ENCODE measurements around the gene SCARB1.
"Not testable (repeated sequence)": the region's sequence is repeated elsewhere in the genome, so short reads cannot be mapped to it uniquely, and the experiment has no call there.

Gene SCARB1

DNA sequence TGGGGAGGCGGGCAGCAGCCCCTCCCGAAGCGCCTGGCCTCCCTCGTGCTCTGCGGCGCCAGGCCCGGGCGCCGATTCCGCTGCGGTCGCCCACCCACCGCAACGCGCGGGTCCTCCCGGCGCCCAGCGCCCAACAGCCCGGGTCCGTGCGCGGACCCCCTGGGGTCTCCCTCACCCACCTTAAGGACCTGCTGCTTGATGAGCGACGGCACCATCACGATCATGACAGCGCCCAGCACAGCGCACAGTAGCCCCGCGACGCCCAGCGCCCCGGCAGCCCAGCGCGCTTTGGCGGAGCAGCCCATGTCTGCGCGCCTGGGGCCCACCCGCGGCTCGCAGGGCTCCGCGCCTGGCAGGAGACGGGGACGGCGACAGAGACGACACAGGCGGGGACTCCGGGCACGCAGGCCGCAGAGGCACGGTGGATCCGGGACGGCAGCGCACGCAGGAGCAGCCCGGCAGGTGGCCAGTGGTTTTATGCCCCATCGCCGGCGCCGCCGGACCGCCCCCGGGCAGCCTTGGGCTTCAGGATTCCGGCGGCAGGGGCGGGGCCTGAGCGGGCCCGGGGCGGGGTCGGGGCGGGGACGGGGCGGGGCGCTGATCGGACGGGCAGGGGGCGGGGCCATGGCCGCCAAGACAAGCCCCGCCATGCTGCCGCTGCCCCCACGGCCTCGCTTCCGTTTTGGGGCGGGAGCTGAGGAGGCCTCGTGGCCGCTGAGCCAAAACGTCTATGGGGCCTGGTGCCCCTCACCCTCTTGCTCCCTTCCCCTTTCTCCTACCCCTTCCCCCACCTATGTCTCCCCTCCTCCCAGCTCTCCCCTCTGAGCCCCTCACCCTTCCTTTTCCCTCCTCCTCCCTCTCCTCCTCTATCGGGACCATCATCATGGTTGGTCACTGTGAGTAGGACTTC is at the start of gene SCARB1:
SCARB1 (minus strand) TSS at position 449 of the 910 bp plus-strand sequence; CDS start at position 305, 144 bp downstream.
- TF ChIP-seq, protein P1, sequence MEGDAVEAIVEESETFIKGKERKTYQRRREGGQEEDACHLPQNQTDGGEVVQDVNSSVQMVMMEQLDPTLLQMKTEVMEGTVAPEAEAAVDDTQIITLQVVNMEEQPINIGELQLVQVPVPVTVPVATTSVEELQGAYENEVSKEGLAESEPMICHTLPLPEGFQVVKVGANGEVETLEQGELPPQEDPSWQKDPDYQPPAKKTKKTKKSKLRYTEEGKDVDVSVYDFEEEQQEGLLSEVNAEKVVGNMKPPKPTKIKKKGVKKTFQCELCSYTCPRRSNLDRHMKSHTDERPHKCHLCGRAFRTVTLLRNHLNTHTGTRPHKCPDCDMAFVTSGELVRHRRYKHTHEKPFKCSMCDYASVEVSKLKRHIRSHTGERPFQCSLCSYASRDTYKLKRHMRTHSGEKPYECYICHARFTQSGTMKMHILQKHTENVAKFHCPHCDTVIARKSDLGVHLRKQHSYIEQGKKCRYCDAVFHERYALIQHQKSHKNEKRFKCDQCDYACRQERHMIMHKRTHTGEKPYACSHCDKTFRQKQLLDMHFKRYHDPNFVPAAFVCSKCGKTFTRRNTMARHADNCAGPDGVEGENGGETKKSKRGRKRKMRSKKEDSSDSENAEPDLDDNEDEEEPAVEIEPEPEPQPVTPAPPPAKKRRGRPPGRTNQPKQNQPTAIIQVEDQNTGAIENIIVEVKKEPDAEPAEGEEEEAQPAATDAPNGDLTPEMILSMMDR (IDR thresholded peaks at IDR 0.05; ENCODE audit: insufficient read depth, missing control alignments) = no peak
- FAIRE-seq = no peak
- peak; percentile 92 for DNase-seq (ENCODE audit: insufficient read length, low spot score)

DNA sequence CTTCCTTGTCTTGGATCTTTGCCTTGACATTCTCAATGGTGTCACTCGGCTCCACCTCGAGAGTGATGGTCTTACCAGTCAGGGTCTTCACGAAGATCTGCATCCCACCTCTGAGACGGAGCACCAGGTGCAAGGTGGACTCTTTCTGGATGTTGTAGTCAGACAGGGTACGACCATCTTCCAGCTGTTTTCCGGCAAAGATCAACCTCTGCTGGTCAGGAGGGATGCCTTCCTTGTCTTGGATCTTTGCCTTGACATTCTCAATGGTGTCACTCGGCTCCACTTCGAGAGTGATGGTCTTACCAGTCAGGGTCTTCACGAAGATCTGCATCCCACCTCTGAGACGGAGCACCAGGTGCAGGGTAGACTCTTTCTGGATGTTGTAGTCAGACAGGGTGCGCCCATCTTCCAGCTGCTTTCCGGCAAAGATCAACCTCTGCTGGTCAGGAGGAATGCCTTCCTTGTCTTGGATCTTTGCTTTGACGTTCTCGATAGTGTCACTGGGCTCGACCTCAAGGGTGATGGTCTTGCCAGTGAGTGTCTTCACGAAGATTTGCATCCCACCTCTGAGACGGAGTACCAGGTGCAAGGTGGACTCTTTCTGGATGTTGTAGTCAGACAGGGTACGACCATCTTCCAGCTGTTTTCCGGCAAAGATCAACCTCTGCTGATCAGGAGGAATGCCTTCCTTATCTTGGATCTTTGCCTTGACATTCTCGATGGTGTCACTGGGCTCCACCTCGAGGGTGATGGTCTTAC is 49.0 kb upstream of the SCARB1 start:
- FAIRE-seq; DNase-seq (ENCODE audit: insufficient read length, low spot score): not testable (repeated sequence)

DNA sequence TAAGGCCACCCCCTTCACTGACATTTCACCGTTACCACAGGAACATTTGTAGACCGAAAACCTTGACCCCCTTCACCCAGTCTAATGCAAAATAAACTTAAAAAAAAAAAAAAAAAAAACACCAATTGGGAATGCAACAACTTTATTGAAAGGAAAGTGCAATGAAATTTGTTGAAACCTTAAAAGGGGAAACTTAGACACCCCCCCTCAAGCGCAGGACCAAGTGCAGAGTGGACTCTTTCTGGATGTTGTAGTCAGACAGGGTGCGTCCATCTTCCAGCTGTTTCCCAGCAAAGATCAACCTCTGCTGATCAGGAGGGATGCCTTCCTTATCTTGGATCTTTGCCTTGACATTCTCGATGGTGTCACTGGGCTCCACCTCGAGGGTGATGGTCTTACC is 47.9 kb upstream of the SCARB1 start:
- FAIRE-seq; DNase-seq (ENCODE audit: insufficient read length, low spot score): not testable (repeated sequence)

DNA sequence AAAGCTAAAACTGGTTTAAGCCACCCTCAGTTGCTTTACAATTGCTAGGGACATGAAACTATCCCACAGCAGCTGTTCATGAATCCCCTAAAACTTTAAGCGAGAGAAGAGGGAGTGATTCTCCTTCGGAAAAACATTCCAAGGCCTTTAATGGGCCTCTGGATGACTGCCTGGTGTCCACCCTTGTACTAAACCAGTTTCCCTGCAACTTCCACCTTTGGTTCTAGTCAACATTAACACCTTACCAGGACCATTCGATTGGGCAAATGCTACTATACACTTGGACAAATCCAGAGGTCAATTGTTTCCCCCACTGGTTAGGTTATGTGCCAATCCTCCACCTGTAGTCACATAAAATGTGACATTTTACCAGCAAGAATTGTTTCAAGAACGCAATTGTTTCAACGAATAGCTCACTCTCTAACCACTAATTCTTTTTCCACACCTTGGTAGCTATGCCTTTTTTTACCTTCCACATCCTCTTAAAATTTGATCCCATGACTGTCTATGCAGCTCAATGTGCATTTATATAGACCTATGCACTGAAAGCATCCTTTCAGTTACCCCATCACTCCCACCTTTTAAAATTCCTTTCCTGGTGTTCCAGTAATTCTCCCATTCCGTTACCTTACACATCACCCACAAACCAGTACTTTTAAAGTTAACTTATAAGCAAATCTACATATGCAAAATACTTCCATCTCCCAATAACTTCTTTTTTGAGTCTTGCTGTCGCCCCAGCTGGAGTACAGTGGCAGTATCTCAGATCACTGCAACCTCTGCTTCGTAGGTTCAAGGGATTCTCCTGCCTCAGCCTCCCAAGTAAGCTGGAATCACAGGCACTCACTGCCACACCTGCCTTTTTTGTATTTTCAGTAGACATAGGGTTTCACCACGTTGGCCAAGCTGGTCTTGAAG is 47.2 kb upstream of the SCARB1 start:
- TF ChIP-seq, protein P1 (IDR thresholded peaks at IDR 0.05; ENCODE audit: insufficient read depth, missing control alignments) = no peak
- DNase-seq (ENCODE audit: insufficient read length, low spot score) = no peak
- FAIRE-seq = no peak

- DNase-seq (ENCODE audit: insufficient read length, low spot score) (no peak), FAIRE-seq (no peak)
- TF ChIP-seq, protein P1 (IDR thresholded peaks at IDR 0.05; ENCODE audit: insufficient read depth, missing control alignments) = no peak
Observed at GRCh38 chr12:124909831-124910560, 46.3 kb upstream of the SCARB1 start.

DNA sequence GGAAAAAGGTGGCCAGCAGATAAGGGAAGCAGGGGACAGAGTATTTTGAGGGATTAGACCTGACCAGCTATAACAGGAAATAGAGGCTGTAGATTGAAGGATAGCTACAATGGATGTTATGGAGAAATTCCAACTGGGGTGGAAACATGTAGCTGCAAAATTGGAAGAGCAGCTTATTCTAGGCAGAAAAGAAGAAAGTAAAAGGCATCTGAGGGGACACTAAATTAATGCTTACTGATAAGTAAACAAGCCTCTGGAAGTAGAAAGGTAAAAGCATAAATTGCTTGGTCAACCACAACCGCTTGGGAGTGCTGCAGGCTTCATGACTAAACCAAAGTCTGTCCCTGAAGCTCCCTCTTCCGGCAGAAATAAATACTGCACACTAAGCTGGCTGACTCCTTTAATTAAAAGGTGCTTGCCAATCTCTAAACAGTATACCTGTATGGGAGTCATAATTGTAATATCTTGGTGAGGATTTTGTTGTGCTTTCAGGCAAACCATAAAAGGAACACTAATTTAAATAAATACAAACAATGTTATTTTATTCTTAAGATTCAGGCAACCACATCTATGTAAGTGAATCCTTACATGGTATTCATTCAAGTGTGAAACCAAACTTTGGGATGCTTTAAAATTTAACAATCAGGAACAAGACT is 43.1 kb upstream of the SCARB1 start:
- DNase-seq (ENCODE audit: insufficient read length, low spot score) = peak; percentile 60
- TF ChIP-seq, protein P1 (IDR thresholded peaks at IDR 0.05; ENCODE audit: insufficient read depth, missing control alignments) = peak; percentile 99
- FAIRE-seq = no peak
